ENCODE data around the gene L1CAM.

The L1CAM gene

DNA sequence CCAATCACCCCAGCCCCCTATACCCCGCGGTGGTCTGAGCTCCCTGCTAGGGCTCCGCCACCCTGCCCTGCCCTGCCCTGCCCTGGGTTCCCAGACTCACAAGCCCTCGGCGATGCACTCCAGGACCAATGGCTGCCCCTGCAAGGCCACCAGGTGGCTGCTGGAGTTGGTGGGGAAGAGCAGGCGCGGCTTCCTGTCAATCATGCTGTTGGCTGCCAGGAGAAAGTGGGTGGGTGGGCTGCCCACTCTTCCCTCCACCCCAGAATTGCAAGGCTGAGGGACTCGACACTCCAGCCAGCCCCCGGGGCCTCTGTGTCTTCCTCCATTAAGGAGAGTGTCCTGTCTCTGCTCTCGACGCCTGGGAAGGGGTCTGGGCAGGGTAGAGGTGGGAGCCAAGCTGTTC is 15.7 kb downstream of the L1CAM start:
- Mint-ChIP-seq H3K27me3 (ENCODE audit: low read depth) (peaks cover 9% of the 10 kb centered on the region), H3K27ac (no peak overlapping the region), H3K36me3 (ENCODE audit: low read depth) (no peaks in the 10 kb centered on the region), H3K4me3 (no peak overlapping the region), H3K4me1 (ENCODE audit: low read depth) (no peaks in the 10 kb centered on the region), H3K9me3 (no peaks in the 10 kb centered on the region)

DNA sequence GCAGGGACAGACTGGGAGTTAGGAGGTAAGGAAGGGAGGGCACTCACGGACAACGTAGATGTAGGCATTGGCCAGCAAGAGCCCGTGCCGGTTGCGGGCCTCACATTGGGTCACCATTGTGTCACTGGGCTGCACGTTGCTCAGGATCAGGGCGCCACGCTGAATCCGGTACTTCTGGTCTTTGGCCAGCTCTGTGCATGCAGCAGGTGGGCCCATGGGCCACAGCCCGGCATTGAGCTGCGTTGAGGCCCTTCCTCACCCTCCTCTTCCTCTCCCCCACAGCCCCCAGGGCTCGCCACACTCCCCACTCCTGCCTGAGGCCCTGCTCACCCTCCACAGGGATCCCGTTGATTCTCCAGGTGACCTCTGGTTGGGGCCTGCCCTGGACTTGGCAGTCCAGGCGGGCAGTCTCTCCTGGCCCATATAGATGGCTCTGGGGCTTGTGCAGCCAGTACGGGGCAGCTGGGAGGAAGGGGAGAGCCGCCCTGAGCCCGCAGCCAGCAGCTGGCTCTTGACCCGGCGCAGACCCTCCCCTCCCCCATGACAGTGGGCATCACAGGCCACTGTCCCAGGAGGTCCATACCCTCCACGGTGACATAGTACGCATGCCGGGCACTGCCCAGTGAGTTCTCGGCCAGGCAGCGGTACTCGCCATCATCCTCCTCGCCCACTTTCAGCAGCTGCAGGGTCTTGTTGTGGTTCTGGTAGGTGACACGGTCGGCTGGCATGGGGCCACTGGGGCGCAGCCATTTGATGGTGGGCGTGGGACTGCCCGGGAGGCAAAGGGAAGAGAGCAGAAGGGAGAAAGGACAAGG is 16.3 kb downstream of the L1CAM start:
- Mint-ChIP-seq H3K27ac (no peak overlapping the region), H3K9me3 (no peaks in the 10 kb centered on the region), H3K27me3 (ENCODE audit: low read depth) (peaks cover 8% of the 10 kb centered on the region), H3K4me1 (ENCODE audit: low read depth) (no peaks in the 10 kb centered on the region), H3K4me3 (no peak overlapping the region), H3K36me3 (ENCODE audit: low read depth) (no peaks in the 10 kb centered on the region)

DNA sequence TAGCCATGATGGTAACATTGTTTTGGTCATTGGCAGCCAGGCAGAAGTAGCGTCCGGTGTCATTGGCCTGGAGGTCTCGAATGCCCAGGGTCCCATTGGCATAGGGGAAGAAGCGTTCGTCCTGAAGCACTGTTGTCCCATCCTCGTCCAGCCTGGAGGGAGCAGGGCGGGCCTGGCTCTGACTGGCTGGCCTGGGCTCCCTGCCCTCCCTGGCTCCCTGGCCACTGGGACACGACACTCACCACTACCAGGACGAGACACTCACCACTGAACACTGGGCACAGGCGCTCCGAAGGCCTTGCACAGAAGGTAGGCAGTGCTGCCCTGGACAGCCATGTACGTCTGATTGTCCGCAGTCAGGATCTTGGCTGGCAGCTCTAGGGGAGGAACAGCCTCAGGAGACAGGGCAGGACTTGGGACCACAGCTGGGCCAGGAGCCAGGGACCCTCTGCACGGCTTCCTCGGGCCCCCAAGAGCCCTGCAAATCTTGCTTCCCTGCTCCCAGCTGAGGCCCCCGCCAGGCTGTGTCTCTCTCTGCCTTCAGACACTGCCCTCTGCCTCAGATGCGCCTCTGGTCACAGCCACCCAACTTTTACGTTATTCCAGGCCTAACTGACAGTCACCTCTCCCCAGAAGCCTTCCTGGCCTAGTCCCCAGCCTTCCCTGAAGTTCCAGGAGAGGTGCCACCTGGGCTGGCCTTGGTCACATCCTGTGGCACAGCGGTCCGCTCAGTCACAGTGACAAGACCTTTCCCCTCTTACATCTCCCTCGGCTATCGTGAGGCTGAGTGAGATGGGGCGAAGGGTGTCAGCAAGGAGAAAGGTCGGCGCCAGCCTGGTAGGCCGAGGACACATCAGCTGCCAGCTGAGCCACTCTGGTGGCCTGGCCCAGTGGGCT is 17.1 kb downstream of the L1CAM start:
- H3K27me3 Mint-ChIP-seq (ENCODE audit: low read depth), result peaks cover 5% of the 10 kb centered on the region
- H3K27ac Mint-ChIP-seq, result no peak overlapping the region
- no peaks in the 10 kb centered on the region for H3K4me1 Mint-ChIP-seq (ENCODE audit: low read depth)
- no peaks in the 10 kb centered on the region for H3K36me3 Mint-ChIP-seq (ENCODE audit: low read depth)
- no peaks in the 10 kb centered on the region for H3K9me3 Mint-ChIP-seq
- H3K4me3 Mint-ChIP-seq, result no peak overlapping the region

DNA sequence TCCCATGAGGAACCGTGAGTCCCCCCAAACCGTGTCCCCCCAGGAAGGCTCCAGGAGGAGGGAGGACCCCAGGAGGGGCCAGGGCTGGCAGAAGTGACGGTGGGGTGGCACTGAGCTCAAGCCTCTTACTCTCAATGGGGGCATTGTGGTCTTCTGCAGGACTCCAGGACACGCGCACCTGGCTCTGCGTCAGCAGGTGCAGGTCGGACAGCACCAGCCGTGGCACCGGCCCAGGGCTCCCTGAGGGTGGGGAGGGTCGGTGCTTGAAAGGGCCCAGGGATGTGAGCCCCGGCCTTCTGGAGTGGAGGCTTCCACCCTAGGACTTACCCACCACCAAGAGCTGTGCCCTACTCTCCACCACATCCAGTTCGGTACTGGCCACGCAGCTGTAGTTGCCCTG is 18.3 kb downstream of the L1CAM start:
- peaks cover 3% of the 10 kb centered on the region for H3K27me3 Mint-ChIP-seq (ENCODE audit: low read depth)
- no peaks in the 10 kb centered on the region for H3K4me1 Mint-ChIP-seq (ENCODE audit: low read depth)
- no peak overlapping the region for H3K27ac Mint-ChIP-seq
- no peaks in the 10 kb centered on the region for H3K36me3 Mint-ChIP-seq (ENCODE audit: low read depth)
- no peak overlapping the region for H3K4me3 Mint-ChIP-seq
- H3K9me3 Mint-ChIP-seq, result no peaks in the 10 kb centered on the region

DNA sequence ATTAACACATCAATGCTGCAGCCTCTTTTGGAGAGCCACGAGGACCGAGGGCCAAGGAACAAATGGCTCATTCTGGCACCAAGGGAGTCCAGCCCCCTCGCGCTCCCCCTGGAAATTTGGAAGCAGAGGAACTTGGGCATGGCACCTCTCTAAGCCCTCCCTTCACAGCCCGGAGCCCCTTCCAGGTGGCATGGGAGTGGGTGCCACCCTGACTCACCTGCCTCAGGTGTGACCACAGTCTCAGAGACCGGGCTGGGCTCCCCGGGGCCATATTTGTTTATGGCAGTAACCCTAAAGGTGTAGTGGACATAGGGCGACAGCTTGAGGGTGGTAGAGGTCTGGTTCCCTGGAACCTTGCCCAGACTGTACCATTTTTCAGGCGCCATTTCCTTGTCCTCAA is 18.8 kb downstream of the L1CAM start:
- Mint-ChIP-seq H3K27ac (no peak overlapping the region), H3K27me3 (ENCODE audit: low read depth) (no peaks in the 10 kb centered on the region), H3K36me3 (ENCODE audit: low read depth) (no peaks in the 10 kb centered on the region), H3K4me3 (no peak overlapping the region), H3K9me3 (no peaks in the 10 kb centered on the region), H3K4me1 (ENCODE audit: low read depth) (no peaks in the 10 kb centered on the region)

DNA sequence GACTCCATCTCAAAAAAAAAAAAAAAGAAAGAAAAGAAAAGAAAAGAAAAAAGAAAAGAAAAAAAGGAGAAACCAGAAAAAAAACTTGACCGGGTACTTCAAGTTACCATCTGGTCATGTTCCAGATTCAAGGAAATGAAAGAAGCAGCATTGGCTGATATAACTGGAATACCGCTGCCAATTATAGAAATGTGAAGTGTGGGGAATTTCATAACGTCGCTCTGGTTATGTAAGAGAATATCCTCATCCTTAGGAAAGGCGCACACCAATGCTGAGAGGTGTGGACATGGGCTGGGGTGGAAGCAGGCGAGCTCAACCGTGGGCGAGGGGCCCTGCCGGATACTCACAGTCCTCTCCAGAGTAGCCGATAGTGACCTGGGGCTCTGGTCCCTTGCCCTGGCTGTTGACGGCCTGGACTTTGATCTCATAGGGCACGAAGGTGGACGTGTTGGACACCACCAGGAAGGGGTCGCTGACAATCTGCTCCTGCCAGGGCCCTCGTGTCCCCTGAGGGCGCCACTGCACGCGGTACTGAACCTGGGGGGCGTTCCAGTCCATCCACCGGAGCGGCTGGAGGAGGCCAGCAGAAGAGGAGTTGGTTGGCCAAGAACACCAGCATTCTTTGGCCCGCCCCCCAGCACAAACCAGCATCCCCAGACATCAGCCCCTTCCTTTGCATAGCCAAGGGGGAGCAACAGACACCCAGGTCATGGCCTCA is 19.5 kb downstream of the L1CAM start:
- Mint-ChIP-seq H3K4me3 (no peak overlapping the region), H3K27ac (no peak overlapping the region), H3K9me3 (no peaks in the 10 kb centered on the region)

DNA sequence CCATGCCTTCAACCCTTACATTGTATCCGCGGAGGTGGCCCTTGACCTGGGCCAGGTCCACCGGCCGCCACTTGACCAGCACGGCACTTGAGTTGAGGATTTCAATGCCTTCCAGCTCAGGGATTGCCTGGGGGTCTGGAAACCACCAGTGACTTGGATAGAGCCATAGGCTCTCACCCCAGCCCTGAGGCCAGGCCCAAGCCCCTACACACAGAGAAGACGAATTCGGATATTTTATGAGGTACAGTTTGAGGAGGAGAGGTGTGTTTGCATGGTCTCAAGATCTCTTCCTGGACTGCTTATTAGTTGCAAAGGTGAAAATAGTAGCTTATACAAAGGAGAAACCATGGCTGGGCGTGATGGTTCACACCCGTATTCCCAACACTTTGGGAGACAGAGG is 20.3 kb downstream of the L1CAM start:
- H3K36me3 Mint-ChIP-seq (ENCODE audit: low read depth), result no peaks in the 10 kb centered on the region
- H3K27me3 Mint-ChIP-seq (ENCODE audit: low read depth), result no peaks in the 10 kb centered on the region

More for the DNA sequence above, 19.5 kb downstream of the L1CAM start:
- Mint-ChIP-seq H3K4me1 (ENCODE audit: low read depth) (no peaks in the 10 kb centered on the region), H3K36me3 (ENCODE audit: low read depth) (no peaks in the 10 kb centered on the region), H3K27me3 (ENCODE audit: low read depth) (no peaks in the 10 kb centered on the region)

DNA sequence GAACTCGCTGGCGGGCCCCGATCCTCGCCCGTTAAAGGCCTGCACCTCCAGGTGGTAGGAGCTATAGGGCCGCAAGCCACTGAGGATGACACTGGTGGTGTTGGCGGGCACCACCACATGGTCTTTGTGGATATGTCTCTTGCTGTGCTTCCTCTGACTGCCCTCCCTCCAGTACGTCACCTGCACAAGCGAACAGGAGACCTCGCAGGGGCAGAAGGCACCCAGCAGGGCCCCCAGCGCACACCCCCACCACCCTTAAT is 20.7 kb downstream of the L1CAM start:
- no peaks in the 10 kb centered on the region for H3K36me3 Mint-ChIP-seq (ENCODE audit: low read depth)
- no peak overlapping the region for H3K27ac Mint-ChIP-seq
- no peaks in the 10 kb centered on the region for H3K27me3 Mint-ChIP-seq (ENCODE audit: low read depth)
- no peaks in the 10 kb centered on the region for H3K9me3 Mint-ChIP-seq
- H3K4me1 Mint-ChIP-seq (ENCODE audit: low read depth), result no peaks in the 10 kb centered on the region
- H3K4me3 Mint-ChIP-seq, result no peak overlapping the region

More for the DNA sequence above, 20.3 kb downstream of the L1CAM start:
- Mint-ChIP-seq H3K4me1 (ENCODE audit: low read depth) (no peaks in the 10 kb centered on the region), H3K9me3 (no peaks in the 10 kb centered on the region), H3K4me3 (no peak overlapping the region), H3K27ac (no peak overlapping the region)

DNA sequence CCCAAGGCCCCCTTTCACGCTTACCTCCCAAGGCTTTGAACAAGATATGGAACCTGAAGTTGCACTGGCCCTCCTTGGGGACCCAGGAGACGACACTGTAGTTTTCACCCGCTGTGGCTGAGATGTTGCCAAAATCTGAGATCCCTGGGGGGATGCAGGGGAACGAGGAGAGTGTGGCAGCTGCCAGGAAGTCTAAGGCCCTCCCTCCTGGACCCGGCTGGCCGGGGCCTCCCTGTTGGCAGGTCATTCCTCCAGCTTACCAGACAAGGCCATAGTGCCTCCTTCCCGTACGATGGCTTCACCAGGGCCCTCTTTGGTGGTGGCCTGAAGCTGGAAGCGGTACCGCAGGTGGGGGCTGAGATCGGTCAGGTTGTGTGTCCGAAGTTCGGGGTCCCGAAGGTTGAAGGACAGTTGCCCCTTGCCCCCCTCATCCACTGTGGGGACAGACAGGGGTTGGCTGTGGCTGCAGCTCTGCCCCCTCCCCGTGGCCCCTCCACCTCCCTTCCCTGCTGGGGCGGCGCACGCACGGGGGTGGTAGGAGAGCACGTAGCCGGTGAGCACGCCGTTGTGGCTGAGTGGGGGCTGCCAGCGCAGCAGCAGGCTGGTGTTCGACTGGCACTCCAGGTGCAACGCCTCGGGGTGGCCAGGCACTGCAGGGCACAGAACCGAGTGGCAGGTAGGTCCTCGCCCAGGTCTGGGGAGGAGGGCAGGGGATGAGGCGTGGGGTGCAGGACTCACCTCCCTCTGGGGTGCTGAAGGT is 21.2 kb downstream of the L1CAM start:
- Mint-ChIP-seq H3K27me3 (ENCODE audit: low read depth) (no peaks in the 10 kb centered on the region), H3K9me3 (no peaks in the 10 kb centered on the region), H3K4me1 (ENCODE audit: low read depth) (no peaks in the 10 kb centered on the region), H3K4me3 (no peak overlapping the region), H3K27ac (no peak overlapping the region), H3K36me3 (ENCODE audit: low read depth) (no peaks in the 10 kb centered on the region)

DNA sequence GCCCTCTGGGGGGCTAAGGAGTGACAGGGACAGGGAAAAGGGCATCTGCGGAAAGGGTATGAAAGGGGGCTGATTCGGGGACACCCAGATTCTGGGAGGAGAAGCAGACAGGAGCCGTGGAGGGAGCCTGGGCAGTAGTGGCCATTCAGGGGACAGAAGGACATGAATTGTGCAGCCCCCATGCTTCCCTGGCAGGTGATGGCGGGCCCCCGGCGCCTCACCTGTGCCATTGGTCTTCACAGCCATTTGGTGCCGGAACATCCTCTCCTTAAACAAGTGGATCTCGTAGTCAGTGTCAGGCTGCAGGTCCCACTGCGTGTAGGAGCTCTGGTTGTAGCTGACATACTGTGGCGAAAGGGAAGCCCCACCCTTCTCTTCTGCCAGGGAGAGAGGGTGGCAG is 21.9 kb downstream of the L1CAM start:
- no peaks in the 10 kb centered on the region for H3K36me3 Mint-ChIP-seq (ENCODE audit: low read depth)
- H3K27me3 Mint-ChIP-seq (ENCODE audit: low read depth), result no peaks in the 10 kb centered on the region
- H3K27ac Mint-ChIP-seq, result no peak overlapping the region
- H3K4me3 Mint-ChIP-seq, result no peak overlapping the region
- H3K4me1 Mint-ChIP-seq (ENCODE audit: low read depth), result no peaks in the 10 kb centered on the region
- no peaks in the 10 kb centered on the region for H3K9me3 Mint-ChIP-seq

DNA sequence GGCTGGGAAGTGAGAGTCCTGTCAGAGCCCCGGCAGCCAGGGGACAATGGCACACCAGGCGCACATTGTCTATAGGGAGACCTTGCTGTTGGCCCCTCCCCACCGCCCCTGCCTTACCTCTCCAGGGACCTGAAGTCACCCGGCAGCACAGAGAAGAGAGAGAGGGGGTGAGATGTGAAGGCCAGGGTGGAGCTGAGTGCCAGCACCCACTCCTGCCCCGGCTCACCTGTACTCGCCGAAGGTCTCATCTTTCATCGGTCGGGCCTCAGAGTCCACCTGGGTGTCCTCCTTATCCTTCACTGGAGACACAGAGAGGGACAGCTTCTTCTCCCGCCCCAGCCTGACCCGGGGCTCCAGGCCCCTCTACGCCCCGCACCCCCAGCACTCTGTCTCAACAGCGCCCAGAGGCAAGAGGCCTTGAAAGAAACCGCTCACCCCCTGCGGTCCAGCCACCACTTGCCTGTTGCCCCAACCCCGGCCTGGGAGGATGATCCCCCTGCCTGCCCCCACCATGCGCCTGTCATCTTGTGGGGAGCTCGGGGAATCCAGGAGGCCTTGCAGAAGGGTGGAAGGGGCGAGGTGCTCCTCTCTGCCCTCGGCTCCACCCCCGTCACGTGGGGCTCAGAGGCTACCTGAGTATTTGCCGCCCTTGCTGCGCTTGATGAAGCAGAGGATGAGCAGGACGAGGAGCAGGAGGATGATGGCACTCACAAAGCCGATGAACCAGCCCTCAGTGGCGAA is 22.6 kb downstream of the L1CAM start:
- H3K36me3 Mint-ChIP-seq (ENCODE audit: low read depth), result no peaks in the 10 kb centered on the region
- no peaks in the 10 kb centered on the region for H3K27me3 Mint-ChIP-seq (ENCODE audit: low read depth)
- H3K4me3 Mint-ChIP-seq, result no peak overlapping the region
- no peaks in the 10 kb centered on the region for H3K4me1 Mint-ChIP-seq (ENCODE audit: low read depth)
- H3K27ac Mint-ChIP-seq, result no peak overlapping the region
- no peaks in the 10 kb centered on the region for H3K9me3 Mint-ChIP-seq

DNA sequence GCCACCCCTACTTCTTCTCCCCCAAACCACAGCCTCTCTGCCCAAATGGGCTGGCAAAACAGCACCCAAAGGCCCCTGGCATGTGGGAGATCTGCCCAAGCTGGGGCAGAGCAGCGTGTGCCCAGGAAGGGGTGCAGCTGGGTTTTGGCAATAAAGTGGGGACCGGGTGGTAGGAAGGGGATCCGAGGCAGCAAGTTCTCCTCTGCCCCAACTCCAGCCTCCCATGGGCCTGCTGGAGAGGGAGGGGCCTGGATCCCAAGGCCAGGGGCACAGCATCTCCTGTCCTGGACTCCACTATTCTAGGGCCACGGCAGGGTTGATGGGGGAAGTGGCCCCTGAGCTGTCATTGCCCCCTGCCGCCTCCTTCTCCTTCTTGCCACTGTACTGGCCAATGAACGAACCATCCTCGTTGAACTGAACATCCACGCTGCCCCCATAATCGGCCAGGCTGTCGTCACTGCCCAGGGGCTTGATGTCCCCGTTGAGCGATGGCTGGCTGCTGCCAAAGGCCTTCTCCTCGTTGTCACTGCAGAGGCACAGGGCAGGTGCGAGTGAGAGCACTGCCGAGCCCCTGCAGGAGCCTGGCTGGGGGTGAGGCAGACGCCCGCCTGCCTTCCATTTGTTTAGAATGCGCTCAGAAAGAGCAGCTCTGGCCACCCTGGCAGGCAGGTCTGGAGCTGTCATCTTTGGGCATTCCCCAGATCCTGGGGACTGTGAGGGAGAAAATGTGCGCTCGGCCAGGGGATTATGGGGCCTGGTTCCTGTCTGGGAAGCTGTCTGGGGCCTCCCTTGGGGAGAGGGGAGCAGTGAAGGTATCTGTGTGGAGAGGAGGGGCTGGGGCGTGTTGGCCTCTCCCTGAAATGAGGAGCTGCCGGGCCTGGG is 23.4 kb downstream of the L1CAM start:
- H3K4me3 Mint-ChIP-seq, result no peak overlapping the region
- no peaks in the 10 kb centered on the region for H3K27me3 Mint-ChIP-seq (ENCODE audit: low read depth)
- H3K4me1 Mint-ChIP-seq (ENCODE audit: low read depth), result peaks cover 1% of the 10 kb centered on the region
- H3K36me3 Mint-ChIP-seq (ENCODE audit: low read depth), result no peaks in the 10 kb centered on the region
- H3K9me3 Mint-ChIP-seq, result no peaks in the 10 kb centered on the region
- H3K27ac Mint-ChIP-seq, result no peak overlapping the region

DNA sequence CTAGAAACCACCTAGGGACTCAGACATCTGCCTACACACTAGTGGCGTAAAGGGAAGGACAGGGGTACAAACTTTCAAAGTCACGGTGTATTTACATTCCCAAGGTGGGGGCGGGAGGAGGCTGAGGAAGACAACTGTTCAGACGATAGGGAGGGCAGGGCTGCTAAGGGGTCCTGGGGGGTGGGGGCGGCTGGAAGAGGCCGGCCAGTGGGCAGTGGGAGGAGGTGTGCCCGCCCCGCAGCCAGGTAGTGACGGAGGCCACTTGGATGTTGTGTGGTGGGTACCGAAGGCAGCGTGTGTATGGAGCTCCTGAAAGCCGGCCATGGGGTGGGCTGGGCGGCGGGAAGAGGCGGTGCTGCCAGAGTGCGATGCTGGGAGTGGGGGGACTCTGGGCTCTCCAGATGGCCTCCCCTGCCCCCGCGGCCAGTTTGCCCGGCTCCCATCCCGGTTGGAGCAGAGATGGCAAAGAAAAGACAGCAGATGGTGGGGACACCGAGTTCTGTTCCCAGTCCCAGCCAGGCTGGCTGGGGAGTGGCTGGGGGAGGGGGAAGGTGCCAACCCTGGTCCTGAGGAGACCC is 24.2 kb downstream of the L1CAM start:
- no peaks in the 10 kb centered on the region for H3K9me3 Mint-ChIP-seq

More for the DNA sequence above, 24.2 kb downstream of the L1CAM start:
- H3K27me3 Mint-ChIP-seq (ENCODE audit: low read depth), result no peaks in the 10 kb centered on the region
- no peak overlapping the region for H3K4me3 Mint-ChIP-seq
- H3K36me3 Mint-ChIP-seq (ENCODE audit: low read depth), result no peaks in the 10 kb centered on the region
- peaks cover 4% of the 10 kb centered on the region for H3K4me1 Mint-ChIP-seq (ENCODE audit: low read depth)
- H3K27ac Mint-ChIP-seq, result no peak overlapping the region

Data from T-helper 1 cell treated with Interleukin-12 subunit alpha and Interleukin-12 subunit beta and Interleukin-4 antibody, amounts not matched to agents 30 μg/mL and 1 μg/mL, for 36 hours (primary cell).